PC-9 (cell line): ENCODE results near the gene SPCS3. TPM values are rescaled to one million over a fixed set of nuclear protein-coding genes. Genes with fewer than 3 reads are reported as not detected.

Experiments
- BruUV-seq: library from RNA; stranded (reverse); fragments of 400-500 nt; replicated peaks from 2 replicates; lab custom pipeline; 2021; lab: Mats Ljungman, UMichigan
- CTCF ChIA-PET: fragments of 300-600 bp; sonication (Branson Sonifier 250); formaldehyde crosslinking; loops from one replicate; lab custom pipeline; 2022; ENCODE audit warnings: antibody characterized with exemption; lab: Charles Lee
- POLR2A ChIA-PET: fragments of 300-600 bp; sonication (Branson Sonifier 250); formaldehyde crosslinking; loops from one replicate; lab custom pipeline; 2022; ENCODE audit warnings: antibody characterized with exemption; ENCODE audit not compliant: unreplicated experiment; lab: Charles Lee
- DNase-seq, 2 experiments: peaks; one replicate each; pipeline versions ENCODE4 v3.0.0 to v3.0.0-alpha.2; 2015 to 2022; ENCODE audit warnings: mixed read lengths in 1 of 2
- H2AFZ ChIP-seq: fragments of 200-600 bp; sonication (generic); 2 replicates; pipeline ENCODE4 v1.8.1; 2017; ENCODE audit warnings: antibody characterized with exemption
- H3F3A ChIP-seq: fragments of 200-600 bp; sonication (generic); 2 replicates; pipeline ENCODE4 v1.8.1; 2017; ENCODE audit warnings: antibody characterized with exemption, mild to moderate bottlenecking, low read depth; ENCODE audit not compliant: insufficient read depth
- H3K27ac ChIP-seq: fragments of 200-600 bp; sonication (generic); 2 replicates; pipeline ENCODE4 v1.6.1; 2016; ENCODE audit warnings: mixed run types
- H3K27me3 ChIP-seq: fragments of 200-600 bp; sonication (generic); 2 replicates; pipeline ENCODE4 v1.6.1; 2016; ENCODE audit warnings: low read depth, mixed run types; ENCODE audit not compliant: insufficient read depth
- H3K36me3 ChIP-seq: fragments of 200-600 bp; sonication (generic); 2 replicates; pipeline ENCODE4 v1.6.1; 2016; ENCODE audit warnings: low read depth, mixed run types
- H3K4me1 ChIP-seq: fragments of 200-600 bp; sonication (generic); replicated peaks from 2 replicates; pipeline ENCODE4 v1.6.1; 2016; ENCODE audit warnings: mixed run types; ENCODE audit not compliant: insufficient read depth
- H3K4me2 ChIP-seq: fragments of 200-600 bp; sonication (generic); 2 replicates; pipeline ENCODE4 v1.6.1; 2017; ENCODE audit warnings: mixed run types
- H3K4me3 ChIP-seq: fragments of 200-600 bp; sonication (generic); 2 replicates; pipeline ENCODE4 v1.6.1; 2016; ENCODE audit warnings: mixed run types
- H3K79me2 ChIP-seq: fragments of 200-600 bp; sonication (generic); 2 replicates; pipeline ENCODE4 v1.6.1; 2017; ENCODE audit warnings: low read depth, mixed run types
- H3K9me2 ChIP-seq: fragments of 200-600 bp; sonication (generic); 2 replicates; pipeline ENCODE4 v1.8.1; 2017; ENCODE audit warnings: mild to moderate bottlenecking; ENCODE audit not compliant: insufficient read depth
- H3K9me3 ChIP-seq: fragments of 200-600 bp; sonication (generic); 2 replicates; pipeline ENCODE4 v1.8.1; 2016; ENCODE audit warnings: low read depth; ENCODE audit not compliant: insufficient read depth
- H4K20me1 ChIP-seq: fragments of 200-600 bp; sonication (generic); 2 replicates; pipeline ENCODE4 v1.8.1; 2017; ENCODE audit not compliant: insufficient read depth
- EZH2 ChIP-seq: fragments of 200-600 bp; sonication (generic); IDR thresholded peaks from 2 replicates; pipeline ENCODE4 v1.8.0; 2017; ENCODE audit warnings: antibody characterized with exemption, low read depth
- intact Hi-C: fragments of 100-400 bp; cut with micrococcal nuclease; formaldehyde crosslinking; loops from one replicate; pipeline ENCODE4 v1.10.0; 2022; ENCODE audit not compliant: unreplicated experiment
- total RNA-seq: library from RNA; stranded (reverse); gene quantifications from 2 replicates; pipeline ENCODE4 v1.2.3, GENCODE V29; 2021
- TF ChIP-seq, protein P1 (sequence below): fragments of 200-600 bp; sonication (generic); conservative IDR thresholded peaks from 2 replicates; pipeline ENCODE4 v1.6.1; 2017; ENCODE audit warnings: mixed run types, antibody characterized with exemption, mild to moderate bottlenecking, moderate library complexity

Gene SPCS3
- total RNA-seq, 1 experiment from 2014 or later, result 107 TPM

DNA sequence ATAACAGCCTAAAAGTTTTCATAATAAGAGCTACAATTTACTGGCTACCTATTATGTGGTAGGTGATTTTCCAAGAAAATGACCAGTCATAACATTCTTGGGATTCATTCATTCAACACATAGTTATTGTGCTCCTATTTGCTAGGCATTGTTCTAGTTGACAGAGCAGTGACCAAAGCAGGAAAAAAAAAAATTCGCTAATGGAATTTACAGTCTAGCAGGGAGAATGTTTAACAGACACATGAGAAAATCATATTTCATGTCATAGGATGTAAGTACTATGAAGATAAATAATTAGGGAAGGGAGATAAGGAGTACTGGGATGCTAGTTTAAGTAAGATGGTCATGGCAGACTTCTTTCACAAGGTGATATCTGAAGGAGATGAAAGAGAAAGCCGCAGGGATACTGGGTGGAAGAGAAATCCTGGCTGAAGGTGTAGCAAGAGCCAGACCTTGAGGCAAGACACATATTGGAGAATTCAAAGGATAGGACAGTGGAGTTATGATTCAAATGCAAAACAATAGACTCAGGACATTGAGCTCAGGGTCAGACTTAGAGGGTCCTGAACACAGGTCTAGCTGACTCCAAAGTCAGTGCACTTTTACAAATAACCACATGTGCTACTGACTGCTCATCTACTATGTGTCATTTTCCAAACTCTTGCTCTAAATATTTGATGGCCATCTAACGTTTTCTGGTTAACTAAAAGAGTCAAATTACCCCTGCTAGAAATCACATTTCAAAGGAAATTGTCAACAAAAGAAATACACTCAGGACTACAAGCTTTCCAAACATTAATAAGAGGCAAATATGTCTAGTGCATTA, 20.4 kb downstream of the SPCS3 start:
- H3F3A ChIP-seq, result no peaks in the 10 kb centered on the region
- no peaks in the 10 kb centered on the region for H3K4me1 ChIP-seq
- H3K79me2 ChIP-seq, result no peaks in the 10 kb centered on the region
- no peaks in the 10 kb centered on the region for H3K27me3 ChIP-seq
- no TSS peak for BruUV-seq
- no peak for DNase-seq
- no peaks in the 10 kb centered on the region for H4K20me1 ChIP-seq
- no peak overlapping the region for H3K4me3 ChIP-seq
- no peaks in the 10 kb centered on the region for H3K9me2 ChIP-seq
- TF ChIP-seq, protein P1, sequence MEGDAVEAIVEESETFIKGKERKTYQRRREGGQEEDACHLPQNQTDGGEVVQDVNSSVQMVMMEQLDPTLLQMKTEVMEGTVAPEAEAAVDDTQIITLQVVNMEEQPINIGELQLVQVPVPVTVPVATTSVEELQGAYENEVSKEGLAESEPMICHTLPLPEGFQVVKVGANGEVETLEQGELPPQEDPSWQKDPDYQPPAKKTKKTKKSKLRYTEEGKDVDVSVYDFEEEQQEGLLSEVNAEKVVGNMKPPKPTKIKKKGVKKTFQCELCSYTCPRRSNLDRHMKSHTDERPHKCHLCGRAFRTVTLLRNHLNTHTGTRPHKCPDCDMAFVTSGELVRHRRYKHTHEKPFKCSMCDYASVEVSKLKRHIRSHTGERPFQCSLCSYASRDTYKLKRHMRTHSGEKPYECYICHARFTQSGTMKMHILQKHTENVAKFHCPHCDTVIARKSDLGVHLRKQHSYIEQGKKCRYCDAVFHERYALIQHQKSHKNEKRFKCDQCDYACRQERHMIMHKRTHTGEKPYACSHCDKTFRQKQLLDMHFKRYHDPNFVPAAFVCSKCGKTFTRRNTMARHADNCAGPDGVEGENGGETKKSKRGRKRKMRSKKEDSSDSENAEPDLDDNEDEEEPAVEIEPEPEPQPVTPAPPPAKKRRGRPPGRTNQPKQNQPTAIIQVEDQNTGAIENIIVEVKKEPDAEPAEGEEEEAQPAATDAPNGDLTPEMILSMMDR, result no peak
- no peak for TF ChIP-seq EZH2
- H2AFZ ChIP-seq, result no peak overlapping the region
- CTCF ChIA-PET, result interaction anchor here (0.7 kb wide), 3 partner anchors 189 to 482 kb away, joined by 3 to 11 read pairs (median 10); no protein-coding TSS in a partner anchor
- no peak overlapping the region for H3K27ac ChIP-seq
- POLR2A ChIA-PET, result interaction anchor here (0.5 kb wide), 1 partner anchor 13 kb away, joined by 11 read pairs; no protein-coding TSS in a partner anchor
- H3K4me2 ChIP-seq, result no peak overlapping the region
- H3K9me3 ChIP-seq, result no peaks in the 10 kb centered on the region
- intact Hi-C loops, result loop anchor here (2.0 to 5.0 kb wide), 2 partner anchors 393 to 778 kb away; no protein-coding TSS in a partner anchor
- H3K36me3 ChIP-seq, result no peaks in the 10 kb centered on the region

DNA sequence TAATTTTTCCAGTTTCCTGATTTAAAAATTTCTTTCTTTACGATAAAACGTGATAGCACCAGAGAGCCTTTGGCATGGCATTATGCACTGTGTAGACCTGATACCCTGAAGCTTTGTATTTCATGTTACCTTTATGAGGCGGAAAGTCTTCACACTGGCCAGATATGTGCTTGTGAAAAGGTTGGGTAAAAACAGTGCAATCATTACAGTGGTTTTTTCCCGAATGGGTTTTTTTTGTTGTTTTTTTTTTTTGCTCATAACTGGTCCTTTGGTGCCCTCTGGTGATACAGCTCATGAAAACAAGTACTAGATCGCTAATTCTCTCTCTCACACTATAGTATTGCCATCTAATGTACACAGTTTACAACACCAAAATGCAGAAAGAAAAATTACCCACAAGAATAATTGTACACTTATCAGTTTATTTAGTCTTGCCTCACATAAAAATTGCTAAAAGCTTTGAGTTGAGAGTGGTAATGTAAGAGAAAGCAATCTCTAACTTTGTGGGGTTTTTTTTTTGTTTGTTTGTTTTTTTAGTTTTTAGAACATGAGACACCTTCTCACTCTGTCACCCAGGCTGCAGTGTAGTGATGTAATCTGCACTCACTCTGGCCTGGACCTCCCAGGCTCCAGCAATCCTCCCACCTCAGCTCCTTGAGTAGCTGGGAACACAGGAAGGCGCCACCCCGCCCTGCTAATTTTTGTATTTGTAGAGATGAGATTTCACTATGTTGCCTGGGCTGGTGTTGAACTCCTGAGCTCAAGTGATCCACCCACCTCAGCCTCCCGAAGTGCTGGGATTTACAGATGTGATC, 21.3 kb downstream of the SPCS3 start:
- DNase-seq, result no peak
- H3K27ac ChIP-seq, result no peak overlapping the region
- no TSS peak for BruUV-seq
- no peaks in the 10 kb centered on the region for H3F3A ChIP-seq
- no peaks in the 10 kb centered on the region for H3K79me2 ChIP-seq
- POLR2A ChIA-PET, result interaction anchor here (0.5 kb wide), 1 partner anchor 14 kb away, joined by 11 read pairs; no protein-coding TSS in a partner anchor
- no peaks in the 10 kb centered on the region for H3K9me2 ChIP-seq
- no peak overlapping the region for H3K4me3 ChIP-seq
- H3K4me1 ChIP-seq, result no peaks in the 10 kb centered on the region
- H2AFZ ChIP-seq, result no peak overlapping the region
- intact Hi-C loops, result loop anchor here (1.0 to 5.0 kb wide), 4 partner anchors 191 to 779 kb away; no protein-coding TSS in a partner anchor
- TF ChIP-seq, protein P1, result peak; percentile 59
- no peak for TF ChIP-seq EZH2
- H4K20me1 ChIP-seq, result no peaks in the 10 kb centered on the region
- no peaks in the 10 kb centered on the region for H3K27me3 ChIP-seq
- H3K4me2 ChIP-seq, result no peak overlapping the region
- H3K36me3 ChIP-seq, result no peaks in the 10 kb centered on the region
- CTCF ChIA-PET, result interaction anchor here (0.5 to 0.7 kb wide), 5 partner anchors 9 to 483 kb away, joined by 3 to 11 read pairs (median 4); no protein-coding TSS in a partner anchor
- H3K9me3 ChIP-seq, result no peaks in the 10 kb centered on the region

DNA sequence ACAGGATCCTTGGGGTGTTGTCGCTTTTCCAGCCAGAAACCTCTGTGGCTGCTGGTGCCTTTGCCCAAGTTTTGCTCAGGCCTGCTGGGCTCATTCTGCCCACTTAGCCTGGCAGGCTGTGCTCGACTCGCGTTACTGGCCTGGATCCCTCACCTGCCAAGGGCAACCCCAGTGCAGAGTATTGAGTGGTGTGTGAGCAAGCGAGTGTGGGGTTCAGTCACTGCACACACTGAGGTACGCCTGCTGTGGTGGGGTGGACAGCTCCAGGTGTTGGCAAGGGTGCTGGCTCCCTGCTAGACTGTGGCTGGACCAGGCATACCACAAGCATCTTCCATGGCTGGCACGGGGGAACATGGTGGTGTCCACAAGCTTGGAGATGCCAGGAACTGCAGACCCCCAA, 22.6 kb downstream of the SPCS3 start:
- no peaks in the 10 kb centered on the region for H3F3A ChIP-seq
- no peaks in the 10 kb centered on the region for H3K36me3 ChIP-seq
- no peak for TF ChIP-seq EZH2
- H3K27ac ChIP-seq, result no peak overlapping the region
- H3K79me2 ChIP-seq, result no peaks in the 10 kb centered on the region
- intact Hi-C loops, result loop anchor here (5.0 kb wide), 1 partner anchor 780 kb away; no protein-coding TSS in a partner anchor
- no TSS peak for BruUV-seq
- H3K9me3 ChIP-seq, result no peaks in the 10 kb centered on the region
- no peak overlapping the region for H3K4me2 ChIP-seq
- H4K20me1 ChIP-seq, result no peaks in the 10 kb centered on the region
- no peak overlapping the region for H3K4me3 ChIP-seq
- ChIA-PET CTCF (interaction anchor here (0.6 kb wide), 1 partner anchor 1019 kb away, joined by 3 read pairs; no protein-coding TSS in a partner anchor), POLR2A (no interaction called here)
- H3K4me1 ChIP-seq, result no peaks in the 10 kb centered on the region
- H3K9me2 ChIP-seq, result no peaks in the 10 kb centered on the region
- H2AFZ ChIP-seq, result no peak overlapping the region
- no peaks in the 10 kb centered on the region for H3K27me3 ChIP-seq
- no peak for DNase-seq
